Stimulated activated CD8-positive, alpha-beta memory T cell treated with anti-CD3 and anti-CD28 coated beads, Interleukin-15, amount 100 ng/mL, for 24 hours (primary cell): ENCODE data around the gene PLA2G12B.

Experiments used
- DNase-seq: peaks from one replicate; pipeline ENCODE4 v3.0.0-alpha.2; 2020; ENCODE audit warnings: low read depth

The PLA2G12B gene

GRCh38 chr10:72890086-72890485, 64.5 kb downstream of the PLA2G12B start:
- no peak for DNase-seq

GRCh38 chr10:72889391-72889831, 65.2 kb downstream of the PLA2G12B start:
- no peak for DNase-seq

- DNase-seq = no peak
Observed at GRCh38 chr10:72888151-72888638, 66.4 kb downstream of the PLA2G12B start.

GRCh38 chr10:72887043-72887442, 67.6 kb downstream of the PLA2G12B start:
- DNase-seq = no peak

- DNase-seq = no peak
Observed at GRCh38 chr10:72886621-72887020, 68.0 kb downstream of the PLA2G12B start.

- DNase-seq = no peak
Observed at GRCh38 chr10:72885953-72886352, 68.7 kb downstream of the PLA2G12B start.
